Astrocyte (in vitro differentiated cells and primary cell): ENCODE measurements around the gene CILP. TPM values are rescaled to one million over a fixed set of nuclear protein-coding genes. Genes with fewer than 3 reads are reported as not detected.

Experiments
- DNase-seq: peaks from one replicate; pipeline ENCODE4 v3.0.0-alpha.2; 2010; ENCODE audit warnings: low read depth
- FAIRE-seq: peaks from 2 replicates; lab custom pipeline; 2011; peaks lifted over from hg19 to GRCh38; lab: Jason Lieb, UNC
- H2AFZ ChIP-seq: 2 replicates; pipeline ENCODE4 v1.6.0; 2012; ENCODE audit warnings: low read depth, low read length, inconsistent platforms
- H3K27ac ChIP-seq: 2 replicates; pipeline ENCODE4 v1.5.1; 2011; ENCODE audit warnings: low read depth, low read length, inconsistent platforms
- H3K27me3 ChIP-seq: 2 replicates; pipeline ENCODE4 v1.6.0; 2011; ENCODE audit warnings: low read length, inconsistent platforms; ENCODE audit not compliant: insufficient read depth
- H3K36me3 ChIP-seq: 2 replicates; pipeline ENCODE4 v1.5.1; 2011; ENCODE audit warnings: low read length, inconsistent platforms; ENCODE audit not compliant: insufficient read depth
- H3K4me1 ChIP-seq: 2 replicates; pipeline ENCODE4 v1.5.1; 2011; ENCODE audit warnings: low read length, inconsistent platforms; ENCODE audit not compliant: insufficient read depth
- H3K4me2 ChIP-seq: 2 replicates; pipeline ENCODE4 v1.6.0; 2012; ENCODE audit warnings: low read length, inconsistent platforms
- H3K4me3 ChIP-seq: 2 replicates; pipeline ENCODE4 v1.5.1; 2011; ENCODE audit warnings: low read depth, mild to moderate bottlenecking, low read length, inconsistent platforms; ENCODE audit not compliant: insufficient read depth
- H3K79me2 ChIP-seq: 2 replicates; pipeline ENCODE4 v1.6.0; 2012; ENCODE audit warnings: mild to moderate bottlenecking, low read length, inconsistent platforms; ENCODE audit not compliant: insufficient read depth
- H3K9ac ChIP-seq: 2 replicates; pipeline ENCODE4 v1.6.0; 2012; ENCODE audit warnings: mild to moderate bottlenecking, low read length, inconsistent platforms
- H3K9me3 ChIP-seq: 2 replicates; pipeline ENCODE4 v1.5.1; 2012; ENCODE audit warnings: low read depth, mild to moderate bottlenecking, low read length, inconsistent platforms; ENCODE audit not compliant: insufficient read depth
- H4K20me1 ChIP-seq: 2 replicates; pipeline ENCODE4 v1.6.0; 2012; ENCODE audit warnings: low read length, inconsistent platforms; ENCODE audit not compliant: insufficient read depth
- H3K27ac Mint-ChIP-seq: one replicate; pipeline ENCODE4 v1.8.0; 2021; ENCODE audit warnings: mild to moderate bottlenecking, mixed read lengths; ENCODE audit not compliant: unreplicated experiment
- H3K27me3 Mint-ChIP-seq: one replicate; pipeline ENCODE4 v1.8.0; 2021; ENCODE audit warnings: low read depth, mixed read lengths; ENCODE audit not compliant: unreplicated experiment
- H3K36me3 Mint-ChIP-seq: one replicate; pipeline ENCODE4 v1.8.0; 2021; ENCODE audit warnings: low read depth, mixed read lengths; ENCODE audit not compliant: unreplicated experiment
- H3K4me1 Mint-ChIP-seq: one replicate; pipeline ENCODE4 v1.8.0; 2021; ENCODE audit warnings: low read depth, mixed read lengths; ENCODE audit not compliant: unreplicated experiment
- H3K4me3 Mint-ChIP-seq: one replicate; pipeline ENCODE4 v1.8.0; 2021; ENCODE audit warnings: mild to moderate bottlenecking, moderate library complexity, mixed read lengths; ENCODE audit not compliant: unreplicated experiment
- H3K9me3 Mint-ChIP-seq: one replicate; pipeline ENCODE4 v1.8.0; 2021; ENCODE audit warnings: mild to moderate bottlenecking, mixed read lengths; ENCODE audit not compliant: unreplicated experiment
- EZH2 ChIP-seq: IDR thresholded peaks from 2 replicates; pipeline ENCODE4 v1.6.1; 2012; ENCODE audit warnings: mild to moderate bottlenecking, low read length, inconsistent platforms; ENCODE audit not compliant: insufficient read depth
- total RNA-seq: library from RNA; stranded (reverse); gene quantifications from 2 replicates; pipeline ENCODE4 v1.2.1, GENCODE V29; 2021
- TF ChIP-seq, protein P1 (sequence below): IDR thresholded peaks from 2 replicates; pipeline ENCODE4 v1.5.1; 2011; ENCODE audit warnings: low read depth, mild to moderate bottlenecking, inconsistent platforms, low read length, moderate library complexity; ENCODE audit not compliant: insufficient read depth

CILP gene
- total RNA-seq, 1 donor from 2014 or later = 1.1 TPM

DNA sequence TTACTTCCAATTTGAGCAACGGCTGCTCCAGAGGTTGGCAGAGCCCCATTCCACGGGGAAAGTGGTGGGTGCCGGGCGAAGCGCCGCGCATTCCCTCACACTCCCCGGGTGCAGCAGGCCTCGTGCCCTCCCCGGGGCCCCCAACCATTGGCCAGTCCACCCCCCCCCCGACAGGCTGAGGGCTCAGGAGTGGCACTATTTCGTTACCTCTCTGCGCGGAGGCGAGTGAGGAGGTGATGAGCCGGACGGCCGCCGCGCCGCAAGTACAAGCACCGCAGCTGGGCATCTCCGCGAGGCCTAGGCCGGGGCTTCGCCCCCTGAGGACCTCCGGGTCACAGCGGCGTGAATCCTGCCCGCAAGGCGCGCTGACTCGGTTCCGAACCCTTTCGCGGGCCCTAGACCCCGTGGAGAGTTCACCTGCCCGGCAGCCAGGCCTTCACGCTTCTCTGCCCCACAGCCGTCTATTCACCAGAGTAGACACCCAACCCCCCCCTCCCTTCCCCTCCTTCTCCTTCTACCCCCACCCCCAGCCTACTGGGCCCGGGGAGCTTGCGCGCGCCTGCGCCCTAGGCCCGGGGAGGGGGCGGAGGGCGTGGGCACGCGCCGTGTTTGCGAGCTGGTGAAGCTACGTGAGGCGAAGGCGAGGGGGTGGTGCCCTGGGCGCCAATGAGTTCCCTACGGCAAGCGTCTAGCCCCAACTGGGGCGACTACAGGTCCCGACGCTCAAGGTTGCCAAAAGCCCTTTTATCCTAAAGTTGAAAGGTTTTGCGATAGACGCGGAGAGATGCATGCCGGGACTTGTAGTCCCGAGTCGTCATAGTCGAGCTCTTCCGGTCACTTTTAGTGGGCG, 26.2 kb downstream of the CILP start, which contains the start of gene CLPX:
CLPX (minus strand) TSS at position 475 of the 850 bp plus-strand sequence; CDS start at position 286, 189 bp downstream.
- peak within 1 kb of the TSS; percentile 77 for H3K27ac ChIP-seq
- Mint-ChIP-seq H3K4me1 (peaks cover 8% of the 10 kb centered on the region), H3K27me3 (no peaks in the 10 kb centered on the region), H3K27ac (peak within 1 kb of the TSS; percentile 96), H3K9me3 (no peaks in the 10 kb centered on the region), H3K4me3 (peak within 1 kb of the TSS; percentile 98), H3K36me3 (no peaks in the 10 kb centered on the region)
- no peaks in the 10 kb centered on the region for H3K27me3 ChIP-seq
- no peak for TF ChIP-seq EZH2
- TF ChIP-seq, protein P1, sequence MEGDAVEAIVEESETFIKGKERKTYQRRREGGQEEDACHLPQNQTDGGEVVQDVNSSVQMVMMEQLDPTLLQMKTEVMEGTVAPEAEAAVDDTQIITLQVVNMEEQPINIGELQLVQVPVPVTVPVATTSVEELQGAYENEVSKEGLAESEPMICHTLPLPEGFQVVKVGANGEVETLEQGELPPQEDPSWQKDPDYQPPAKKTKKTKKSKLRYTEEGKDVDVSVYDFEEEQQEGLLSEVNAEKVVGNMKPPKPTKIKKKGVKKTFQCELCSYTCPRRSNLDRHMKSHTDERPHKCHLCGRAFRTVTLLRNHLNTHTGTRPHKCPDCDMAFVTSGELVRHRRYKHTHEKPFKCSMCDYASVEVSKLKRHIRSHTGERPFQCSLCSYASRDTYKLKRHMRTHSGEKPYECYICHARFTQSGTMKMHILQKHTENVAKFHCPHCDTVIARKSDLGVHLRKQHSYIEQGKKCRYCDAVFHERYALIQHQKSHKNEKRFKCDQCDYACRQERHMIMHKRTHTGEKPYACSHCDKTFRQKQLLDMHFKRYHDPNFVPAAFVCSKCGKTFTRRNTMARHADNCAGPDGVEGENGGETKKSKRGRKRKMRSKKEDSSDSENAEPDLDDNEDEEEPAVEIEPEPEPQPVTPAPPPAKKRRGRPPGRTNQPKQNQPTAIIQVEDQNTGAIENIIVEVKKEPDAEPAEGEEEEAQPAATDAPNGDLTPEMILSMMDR = no peak
- H3K9me3 ChIP-seq = no peaks in the 10 kb centered on the region
- DNase-seq (peak; percentile 76), FAIRE-seq (no peak)
- H3K79me2 ChIP-seq = peaks cover 50% of the 10 kb centered on the region
- H4K20me1 ChIP-seq = peaks cover 24% of the 10 kb centered on the region
- peak within 1 kb of the TSS; percentile 79 for H3K4me3 ChIP-seq
- peaks cover 7% of the 10 kb centered on the region for H3K4me1 ChIP-seq
- H2AFZ ChIP-seq = peak within 1 kb of the TSS; percentile 94
- no peaks in the 10 kb centered on the region for H3K36me3 ChIP-seq
- peak within 1 kb of the TSS; percentile 88 for H3K4me2 ChIP-seq
- H3K9ac ChIP-seq = peak within 1 kb of the TSS; percentile 90

DNA sequence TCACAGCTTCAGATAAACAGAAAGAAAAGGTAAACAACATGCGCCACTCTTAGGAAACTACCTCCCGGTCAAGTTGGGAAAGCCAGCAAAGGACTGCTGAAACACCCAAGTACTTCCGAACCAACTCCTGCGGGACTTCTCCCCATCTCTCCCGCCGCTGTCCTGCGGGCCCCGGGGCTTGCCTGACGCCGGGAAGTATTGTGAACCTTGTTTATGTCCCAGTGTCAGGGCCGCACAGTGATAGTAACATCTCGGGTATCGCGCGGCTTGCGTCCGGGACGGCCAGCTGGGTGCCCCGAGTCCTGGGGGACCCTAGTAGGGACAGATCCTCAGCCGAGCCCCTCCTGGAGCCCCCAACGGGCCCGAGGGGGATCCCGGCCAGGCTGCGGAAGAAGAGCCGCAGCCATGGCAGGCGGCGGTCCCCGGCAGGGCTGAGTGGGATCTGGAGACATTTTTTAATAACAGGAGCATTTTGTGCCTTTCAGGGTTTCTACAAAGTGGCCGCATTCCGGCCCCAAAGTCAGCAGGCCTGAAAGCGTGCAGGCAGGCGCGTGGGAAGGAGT, 26.9 kb downstream of the CILP start:
- DNase-seq (peak; percentile 27), FAIRE-seq (no peak)
- H3K27ac ChIP-seq = peak overlapping the region; percentile 77
- H3K4me1 ChIP-seq = peaks cover 7% of the 10 kb centered on the region
- Mint-ChIP-seq H3K27me3 (no peaks in the 10 kb centered on the region), H3K9me3 (no peaks in the 10 kb centered on the region), H3K36me3 (peaks cover 2% of the 10 kb centered on the region), H3K4me1 (peaks cover 8% of the 10 kb centered on the region), H3K4me3 (peak overlapping the region; percentile 98), H3K27ac (peak overlapping the region; percentile 96)
- H4K20me1 ChIP-seq = peaks cover 31% of the 10 kb centered on the region
- peak overlapping the region; percentile 48 for H2AFZ ChIP-seq
- H3K79me2 ChIP-seq = peaks cover 58% of the 10 kb centered on the region
- TF ChIP-seq, protein P1 = no peak
- no peak for TF ChIP-seq EZH2
- no peaks in the 10 kb centered on the region for H3K27me3 ChIP-seq
- H3K4me2 ChIP-seq = peak overlapping the region; percentile 88
- H3K36me3 ChIP-seq = no peaks in the 10 kb centered on the region
- H3K4me3 ChIP-seq = peak overlapping the region; percentile 79
- H3K9ac ChIP-seq = peak overlapping the region; percentile 90
- H3K9me3 ChIP-seq = no peaks in the 10 kb centered on the region
